GM12801 (cell line): ENCODE data around the gene CRADD.

Experiments used
- CTCF ChIP-seq: IDR thresholded peaks from one replicate; pipeline ENCODE4 v1.5.1; 2011; ENCODE audit warnings: control low read depth; ENCODE audit not compliant: insufficient read length; ENCODE audit errors: extremely low read depth

Gene CRADD

GRCh38 chr12:93870020-93870795, 193.0 kb downstream of the CRADD start:
- no peak for TF ChIP-seq CTCF

GRCh38 chr12:93873561-93873960, 196.4 kb downstream of the CRADD start:
- no peak for TF ChIP-seq CTCF

GRCh38 chr12:93875157-93875556, 198.0 kb downstream of the CRADD start:
- no peak for TF ChIP-seq CTCF

- TF ChIP-seq CTCF = no peak
Observed at GRCh38 chr12:93876360-93876759, 199.2 kb downstream of the CRADD start.

- TF ChIP-seq CTCF = no peak
Observed at GRCh38 chr12:93877446-93877845, 200.3 kb downstream of the CRADD start.

- TF ChIP-seq CTCF = no peak
Observed at GRCh38 chr12:93879476-93880421, 202.6 kb downstream of the CRADD start.

- TF ChIP-seq CTCF = no peak
Observed at GRCh38 chr12:93880853-93881522, 203.8 kb downstream of the CRADD start.
